ENCODE measurements around the gene INVS.

INVS gene

DNA sequence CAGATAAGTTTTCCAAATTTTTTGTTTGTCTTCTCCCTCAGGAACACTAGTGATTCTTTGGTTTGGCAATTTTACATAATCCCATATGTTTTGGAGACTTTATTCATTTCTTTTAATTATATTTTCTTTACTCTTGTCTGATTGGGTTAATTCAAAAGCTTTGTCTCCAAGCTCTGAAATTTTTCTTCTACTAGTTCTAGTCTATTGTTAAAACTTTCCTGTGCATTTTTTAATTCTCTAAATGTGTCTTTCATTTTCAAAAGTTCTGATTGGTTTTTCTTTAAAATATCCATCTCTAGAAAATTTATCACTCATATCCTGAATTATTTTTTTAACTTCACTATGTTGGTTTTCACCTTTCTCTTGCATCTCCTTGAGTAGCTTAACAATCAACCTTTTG is 92.2 kb downstream of the INVS start:
- no peak for TF ChIP-seq ZFX (IDR thresholded peaks at IDR 0.05)
- TF ChIP-seq, protein P1, sequence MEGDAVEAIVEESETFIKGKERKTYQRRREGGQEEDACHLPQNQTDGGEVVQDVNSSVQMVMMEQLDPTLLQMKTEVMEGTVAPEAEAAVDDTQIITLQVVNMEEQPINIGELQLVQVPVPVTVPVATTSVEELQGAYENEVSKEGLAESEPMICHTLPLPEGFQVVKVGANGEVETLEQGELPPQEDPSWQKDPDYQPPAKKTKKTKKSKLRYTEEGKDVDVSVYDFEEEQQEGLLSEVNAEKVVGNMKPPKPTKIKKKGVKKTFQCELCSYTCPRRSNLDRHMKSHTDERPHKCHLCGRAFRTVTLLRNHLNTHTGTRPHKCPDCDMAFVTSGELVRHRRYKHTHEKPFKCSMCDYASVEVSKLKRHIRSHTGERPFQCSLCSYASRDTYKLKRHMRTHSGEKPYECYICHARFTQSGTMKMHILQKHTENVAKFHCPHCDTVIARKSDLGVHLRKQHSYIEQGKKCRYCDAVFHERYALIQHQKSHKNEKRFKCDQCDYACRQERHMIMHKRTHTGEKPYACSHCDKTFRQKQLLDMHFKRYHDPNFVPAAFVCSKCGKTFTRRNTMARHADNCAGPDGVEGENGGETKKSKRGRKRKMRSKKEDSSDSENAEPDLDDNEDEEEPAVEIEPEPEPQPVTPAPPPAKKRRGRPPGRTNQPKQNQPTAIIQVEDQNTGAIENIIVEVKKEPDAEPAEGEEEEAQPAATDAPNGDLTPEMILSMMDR (conservative IDR thresholded peaks at IDR 0.05), result no peak
- no peak overlapping the region for H3K27ac ChIP-seq

DNA sequence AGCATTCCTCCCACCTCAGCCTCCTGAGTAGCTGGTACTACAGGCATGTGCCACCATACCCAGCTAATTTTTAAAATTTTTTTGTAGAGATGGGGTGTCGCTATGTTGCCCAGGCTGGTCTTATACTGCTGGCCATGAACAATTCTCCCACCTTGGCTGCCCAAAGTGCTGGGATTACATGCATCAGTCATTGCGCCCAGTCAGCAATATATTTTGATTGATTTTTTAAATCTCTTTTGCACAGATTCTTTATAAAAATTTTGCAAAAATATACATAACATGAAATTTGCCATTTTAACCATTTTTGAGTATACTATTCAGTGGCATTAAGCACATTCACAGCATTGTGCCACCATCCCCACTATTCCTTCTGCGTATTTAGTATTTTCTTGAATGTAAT is 94.0 kb downstream of the INVS start:
- TF ChIP-seq ZFX (IDR thresholded peaks at IDR 0.05), result no peak
- TF ChIP-seq, protein P1 (conservative IDR thresholded peaks at IDR 0.05), result no peak
- no peak overlapping the region for H3K27ac ChIP-seq

DNA sequence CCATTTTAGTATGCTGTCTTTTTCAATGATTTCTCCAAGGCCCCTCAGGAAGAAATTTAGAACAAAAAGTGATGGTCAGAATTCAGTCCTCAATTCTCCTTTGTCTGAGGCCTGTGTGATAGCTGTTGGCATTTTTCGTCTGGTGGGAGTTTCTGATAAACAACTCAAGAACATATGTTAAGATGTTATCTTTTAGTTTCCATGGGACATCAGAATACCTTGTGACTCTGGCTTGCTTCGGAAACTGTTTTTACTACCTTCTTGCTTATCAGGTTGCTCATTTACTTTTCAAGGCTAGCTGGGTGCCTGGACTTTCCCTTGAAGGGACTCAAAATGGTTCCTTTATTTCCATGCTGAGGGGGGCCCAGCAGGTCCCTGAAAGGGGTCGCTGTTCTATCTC is 97.2 kb downstream of the INVS start:
- no peak overlapping the region for H3K27ac ChIP-seq
- no peak for TF ChIP-seq ZFX (IDR thresholded peaks at IDR 0.05)
- TF ChIP-seq, protein P1 (conservative IDR thresholded peaks at IDR 0.05), result no peak

DNA sequence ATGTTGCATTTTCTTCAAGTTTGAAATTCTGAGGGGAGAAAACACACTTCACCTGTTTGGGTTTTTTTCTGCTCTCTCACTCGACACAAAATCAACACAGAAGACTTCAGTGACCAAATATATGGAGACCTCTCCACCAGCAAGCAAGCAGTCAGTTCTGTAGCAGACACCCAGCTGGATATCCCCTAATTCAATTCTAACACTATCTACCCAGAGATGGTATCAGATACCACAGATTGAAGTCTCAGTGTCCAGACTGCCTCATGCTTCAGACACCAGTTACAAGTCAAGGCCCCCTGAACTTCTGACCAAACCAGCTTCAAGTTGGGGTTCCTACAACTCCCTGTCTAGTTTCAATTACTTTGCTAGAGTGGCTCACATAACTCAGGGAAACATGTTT is 97.8 kb downstream of the INVS start:
- no peak overlapping the region for H3K27ac ChIP-seq
- no peak for TF ChIP-seq ZFX (IDR thresholded peaks at IDR 0.05)
- TF ChIP-seq, protein P1 (conservative IDR thresholded peaks at IDR 0.05), result no peak

DNA sequence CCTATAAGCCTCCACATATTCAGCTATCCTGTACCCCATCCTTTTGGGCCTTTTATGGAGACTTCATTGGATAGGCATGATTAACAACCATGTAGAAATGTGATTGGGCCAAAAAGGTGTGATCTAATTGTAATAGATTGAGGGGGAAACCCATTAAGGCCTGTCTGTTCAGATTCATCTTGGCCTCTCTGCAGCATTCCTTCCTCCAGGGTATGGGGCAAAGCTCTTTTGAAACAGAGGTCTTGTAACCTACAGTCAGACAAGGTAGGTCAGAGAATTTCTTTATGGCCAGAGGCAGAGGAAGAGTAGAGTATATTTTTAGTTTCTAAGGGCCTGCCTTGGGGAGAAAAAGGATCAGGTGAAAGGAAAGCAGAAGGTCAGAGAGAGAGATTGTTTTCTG is 98.5 kb downstream of the INVS start:
- no peak overlapping the region for H3K27ac ChIP-seq
- no peak for TF ChIP-seq ZFX (IDR thresholded peaks at IDR 0.05)
- TF ChIP-seq, protein P1 (conservative IDR thresholded peaks at IDR 0.05), result no peak

DNA sequence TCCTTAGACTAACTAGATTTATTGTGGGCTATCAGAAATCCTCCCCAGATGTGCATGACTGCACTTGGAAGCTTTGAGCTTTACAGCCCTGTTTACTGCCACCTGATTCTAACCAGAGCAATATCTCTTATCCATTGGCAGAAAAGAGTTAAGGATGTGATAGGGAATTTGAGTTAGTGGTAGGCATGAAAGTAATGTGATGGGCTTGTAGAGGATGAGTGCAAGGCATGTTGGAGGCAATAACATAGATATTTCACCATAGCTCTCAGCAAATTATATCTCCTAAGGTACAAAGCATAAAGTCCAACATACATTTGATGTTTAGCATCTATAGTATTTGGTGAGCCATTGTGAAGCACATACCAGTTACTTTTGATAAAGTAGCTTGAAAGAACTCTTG is 103.8 kb downstream of the INVS start:
- H3K27ac ChIP-seq, result no peak overlapping the region
- no peak for TF ChIP-seq ZFX (IDR thresholded peaks at IDR 0.05)
- TF ChIP-seq, protein P1 (conservative IDR thresholded peaks at IDR 0.05), result no peak

DNA sequence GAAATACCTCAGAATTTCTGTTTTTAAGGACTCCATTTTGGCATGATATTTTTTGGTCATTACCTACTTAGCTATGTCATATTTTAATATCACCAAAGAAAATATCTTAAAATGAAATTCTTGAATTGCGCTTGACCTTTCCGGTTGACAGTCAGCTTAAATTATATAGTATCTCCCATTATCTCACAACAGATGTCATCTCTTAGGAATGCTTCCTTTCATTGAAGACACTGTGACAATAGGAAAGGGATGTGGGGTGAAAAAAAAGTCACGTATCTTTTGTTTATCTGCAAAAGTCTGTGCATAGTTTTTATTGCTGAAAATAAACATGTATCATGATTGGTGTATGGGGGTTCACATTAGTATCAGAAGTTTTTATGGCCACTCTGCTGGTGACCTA is 105.8 kb downstream of the INVS start:
- H3K27ac ChIP-seq, result no peak overlapping the region
- TF ChIP-seq, protein P1 (conservative IDR thresholded peaks at IDR 0.05), result no peak
- TF ChIP-seq ZFX (IDR thresholded peaks at IDR 0.05), result no peak
